Fibroblast of pulmonary artery (primary cell): ENCODE data around the gene FBXW5.

Experiments used
- DNase-seq: peaks from one replicate; pipeline ENCODE4 v3.0.0-alpha.2; 2010; ENCODE audit warnings: low read depth
- H3K4me3 ChIP-seq: replicated peaks from 2 replicates; pipeline ENCODE4 v1.5.1; 2011; ENCODE audit warnings: low read depth, mild to moderate bottlenecking, control low read depth, low read length, moderate library complexity
- CTCF ChIP-seq: IDR thresholded peaks from 2 replicates; pipeline ENCODE4 v1.5.1; 2011; ENCODE audit warnings: mild to moderate bottlenecking, control low read depth, low read length, inconsistent platforms; ENCODE audit errors: missing control alignments

FBXW5 gene

GRCh38 chr9:136923881-136924280, 20.7 kb downstream of the FBXW5 start:
- no peak for TF ChIP-seq CTCF
- no peak overlapping the region for H3K4me3 ChIP-seq
- no peak for DNase-seq

- H3K4me3 ChIP-seq: no peak overlapping the region
- no peak for TF ChIP-seq CTCF
- no peak for DNase-seq
Measured at GRCh38 chr9:136922540-136922939, 22.0 kb downstream of the FBXW5 start.

GRCh38 chr9:136921718-136922117, 22.8 kb downstream of the FBXW5 start:
- TF ChIP-seq CTCF: no peak
- H3K4me3 ChIP-seq: no peak overlapping the region
- DNase-seq: no peak

- H3K4me3 ChIP-seq: no peak overlapping the region
- no peak for TF ChIP-seq CTCF
- no peak for DNase-seq
Measured at GRCh38 chr9:136921307-136921706, 23.2 kb downstream of the FBXW5 start.

GRCh38 chr9:136920734-136921231, 23.8 kb downstream of the FBXW5 start:
- no peak overlapping the region for H3K4me3 ChIP-seq
- TF ChIP-seq CTCF: no peak

GRCh38 chr9:136920069-136920468, 24.5 kb downstream of the FBXW5 start:
- TF ChIP-seq CTCF: no peak
- H3K4me3 ChIP-seq: no peak overlapping the region
- no peak for DNase-seq

More at GRCh38 chr9:136920734-136921231, 23.8 kb downstream of the FBXW5 start:
- no peak for DNase-seq

- no peak for DNase-seq
- TF ChIP-seq CTCF: no peak
- H3K4me3 ChIP-seq: no peak overlapping the region
Measured at GRCh38 chr9:136917902-136918301, 26.6 kb downstream of the FBXW5 start.
